Stimulated activated CD4-positive, alpha-beta T cell treated with anti-CD3 and anti-CD28 coated beads, Interleukin-12 subunit alpha, Interleukin-12 subunit beta, amount 100 ng/mL, for 24 hours (primary cell): ENCODE data around the gene PRUNE2.
"Not testable (repeated sequence)": the region's sequence is repeated elsewhere in the genome, so short reads cannot be mapped to it uniquely, and the experiment has no call there.

Experiments used
- DNase-seq, 2 experiments: peaks; one replicate each; pipeline ENCODE4 v3.0.0-alpha.2; 2020; ENCODE audit warnings: low read depth in 2 of 2

The PRUNE2 gene

GRCh38 chr9:76603931-76604570 lies 301.9 kb downstream of the PRUNE2 start:
- no peak for DNase-seq

GRCh38 chr9:76603448-76603895 lies 302.4 kb downstream of the PRUNE2 start:
- no peak for DNase-seq

DNA sequence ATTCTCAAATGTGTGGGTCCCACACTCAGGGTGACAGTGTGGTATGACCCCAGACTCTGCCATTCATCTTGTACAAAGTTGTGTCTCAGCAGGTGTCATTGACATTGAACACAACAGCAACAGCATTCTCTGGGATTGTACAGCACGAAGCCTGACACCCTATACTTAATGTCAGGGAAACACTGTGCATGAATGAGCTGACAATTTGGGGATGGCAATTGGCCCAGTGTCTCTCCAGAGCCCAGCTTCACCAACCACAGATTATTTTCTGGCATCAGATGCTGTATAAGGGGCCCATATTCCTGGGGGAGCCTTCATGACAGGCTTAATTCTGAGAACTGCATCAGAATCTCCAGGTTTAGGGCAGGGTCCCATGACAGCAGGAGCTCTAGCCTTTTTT lies 303.7 kb downstream of the PRUNE2 start:
- DNase-seq, result no peak

GRCh38 chr9:76600007-76600615 lies 305.8 kb downstream of the PRUNE2 start:
- no peak for DNase-seq

DNA sequence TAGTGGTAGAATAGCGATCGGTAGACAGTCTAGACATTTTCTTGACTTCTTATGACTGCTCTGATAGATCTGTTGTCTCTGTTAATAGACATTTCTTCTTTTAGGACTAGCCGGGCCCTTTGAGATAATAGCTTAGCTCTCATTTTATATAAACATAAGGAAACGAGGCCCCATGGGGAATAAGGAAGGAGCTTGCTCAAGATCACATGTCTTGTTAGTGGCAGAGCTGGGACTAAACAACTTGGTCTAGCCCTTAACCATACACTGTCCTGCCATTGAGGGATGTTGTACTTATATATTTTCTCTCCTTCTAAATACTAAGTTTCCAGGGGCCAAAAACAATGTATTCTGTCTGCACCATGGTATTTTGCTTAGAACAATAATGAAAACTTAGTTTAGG lies 306.9 kb downstream of the PRUNE2 start:
- DNase-seq, result no peak

GRCh38 chr9:76595645-76596044 lies 310.3 kb downstream of the PRUNE2 start:
- no peak for DNase-seq

GRCh38 chr9:76594764-76595424 lies 311.0 kb downstream of the PRUNE2 start:
- no peak for DNase-seq

DNA sequence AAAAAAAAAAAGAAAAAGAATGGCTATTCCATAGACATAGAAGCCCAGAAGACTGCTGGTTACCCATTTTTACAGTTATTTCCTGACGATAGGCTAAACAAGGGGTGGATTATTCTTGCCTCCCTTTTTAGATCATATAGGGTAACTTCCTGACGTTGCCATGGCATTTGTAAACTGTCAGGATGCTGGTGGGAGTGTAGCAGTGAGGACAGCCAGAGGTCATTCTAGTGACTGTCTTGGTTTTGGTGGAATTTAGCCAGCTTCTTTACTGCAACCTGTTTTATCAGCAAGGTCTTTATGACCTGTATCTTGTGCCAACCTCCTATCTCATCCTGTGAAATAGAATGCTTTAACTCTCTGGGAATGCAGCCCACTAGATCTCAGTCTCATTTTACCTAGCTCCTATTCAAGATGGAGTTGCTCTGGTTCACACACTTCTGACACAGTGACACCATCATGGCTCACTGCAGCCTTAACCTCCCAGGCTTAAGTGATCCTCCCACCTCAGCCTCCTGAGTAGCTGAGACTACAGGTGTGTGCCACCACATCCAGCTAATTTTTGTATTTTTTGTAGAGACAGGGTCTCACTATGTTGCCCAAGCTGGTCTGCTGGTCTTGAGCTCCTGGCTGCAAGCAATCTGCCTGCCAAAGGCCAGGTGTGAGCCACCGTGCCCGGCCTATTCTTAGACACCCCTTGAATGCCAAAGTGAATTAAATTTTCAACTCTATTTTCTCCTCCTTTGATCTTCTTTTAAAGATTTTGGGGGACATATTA lies 311.8 kb downstream of the PRUNE2 start:
- DNase-seq, result not testable (repeated sequence)

GRCh38 chr9:76592974-76593347 lies 313.0 kb downstream of the PRUNE2 start:
- DNase-seq, result no peak

DNA sequence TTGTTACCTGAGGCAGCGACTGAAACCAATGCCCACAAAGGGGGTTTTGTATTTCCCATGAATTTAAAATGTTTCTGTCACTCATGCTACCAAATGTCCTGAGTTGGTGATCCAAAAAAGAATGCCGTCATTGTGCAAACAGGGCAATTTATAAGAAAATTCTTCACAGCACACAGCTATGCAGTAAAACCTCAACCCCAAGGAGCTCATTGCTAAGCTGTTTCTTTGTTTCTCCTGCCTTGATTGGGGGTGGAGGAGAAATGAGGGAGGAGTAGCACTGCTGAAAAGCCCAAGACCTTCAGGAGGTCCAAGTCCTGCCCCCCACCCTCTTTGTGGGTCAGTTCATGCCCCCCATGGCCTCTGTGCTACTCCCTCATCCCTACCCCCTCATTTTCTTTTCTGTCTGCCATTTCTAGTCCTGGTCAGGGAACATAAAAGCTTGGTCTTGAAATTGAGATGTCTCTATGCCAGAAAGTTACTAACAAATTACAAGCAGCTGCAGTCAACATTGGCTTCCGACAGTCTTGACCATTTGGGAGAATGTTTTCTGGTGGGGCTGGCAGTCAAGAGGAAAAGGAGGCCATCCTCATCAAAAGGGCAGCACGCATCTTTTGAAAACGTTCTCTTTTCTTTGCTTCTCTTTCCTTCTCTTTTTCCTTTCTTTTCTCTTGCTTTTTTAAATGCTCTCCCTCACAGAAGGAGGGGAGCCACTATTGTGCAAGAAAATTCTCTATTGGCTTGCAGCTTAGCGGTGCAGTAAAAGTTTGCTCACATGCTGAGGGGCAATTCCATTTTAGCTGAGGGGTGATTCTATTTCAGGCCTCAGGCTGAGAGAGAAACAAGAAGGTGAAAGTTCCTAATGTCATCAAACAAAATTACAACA lies 313.6 kb downstream of the PRUNE2 start:
- DNase-seq, result no peak

GRCh38 chr9:76591256-76591950 lies 314.5 kb downstream of the PRUNE2 start:
- no peak for DNase-seq

DNA sequence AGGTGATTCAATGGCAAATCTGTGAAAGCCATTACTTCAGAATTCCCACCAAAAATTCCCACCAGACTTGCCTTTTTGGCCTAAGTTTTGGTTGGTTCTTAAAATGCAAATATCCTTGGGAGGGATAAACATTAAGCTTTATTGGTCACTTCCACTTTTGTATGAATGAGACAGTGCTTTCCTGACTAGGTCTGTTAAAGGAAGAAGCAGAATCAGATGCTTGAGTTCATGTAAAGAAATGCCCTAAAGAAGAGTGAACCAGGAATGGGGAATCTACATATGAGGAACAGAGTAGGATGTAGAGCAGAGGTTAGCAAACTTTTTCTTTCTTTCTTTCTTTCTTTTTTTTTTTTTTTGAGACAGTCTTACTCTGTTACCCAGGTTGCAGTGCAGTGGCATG lies 317.6 kb downstream of the PRUNE2 start:
- DNase-seq, result no peak

DNA sequence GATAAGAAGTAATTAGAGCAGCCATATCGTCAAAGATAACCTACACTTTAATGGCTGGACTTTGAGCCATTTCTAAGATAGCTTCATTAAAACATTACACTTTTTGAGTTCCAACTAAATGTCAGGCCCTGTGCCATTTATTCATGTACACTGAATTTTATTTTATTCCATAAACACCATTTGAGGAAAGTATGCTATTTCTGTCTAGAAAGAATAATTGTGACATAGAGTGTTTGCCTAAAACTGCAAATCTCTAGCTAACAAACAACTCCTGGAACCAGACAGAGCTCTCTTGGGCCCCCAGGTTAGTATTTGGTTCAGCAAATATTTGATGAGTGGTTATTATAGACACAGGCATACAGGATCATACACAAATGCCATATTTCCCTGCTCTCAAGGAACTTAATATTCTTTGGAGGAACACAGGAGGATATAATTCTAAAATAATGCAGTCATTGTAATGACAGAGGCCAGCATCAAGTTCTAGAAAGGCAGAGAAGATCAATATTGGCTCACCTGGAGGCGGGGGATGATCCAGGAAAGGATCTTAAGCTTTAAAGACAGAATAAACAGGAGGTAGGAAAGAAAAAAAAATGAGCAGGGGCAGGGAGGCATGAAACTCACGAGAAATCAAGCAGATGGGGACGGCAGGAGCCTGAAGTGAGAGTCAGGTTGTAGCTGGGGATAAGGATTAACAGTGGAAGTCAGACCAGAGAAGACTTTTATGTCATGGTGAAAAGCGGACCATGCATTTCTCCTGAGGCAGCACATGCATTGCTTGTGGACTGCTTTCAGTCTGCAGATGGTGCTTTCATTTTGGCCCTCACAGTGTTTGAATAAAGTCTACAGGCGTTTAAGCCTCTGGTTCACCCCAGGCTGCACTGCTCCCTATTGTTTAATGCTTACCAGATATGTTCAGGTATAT lies 319.3 kb downstream of the PRUNE2 start:
- DNase-seq, result no peak

DNA sequence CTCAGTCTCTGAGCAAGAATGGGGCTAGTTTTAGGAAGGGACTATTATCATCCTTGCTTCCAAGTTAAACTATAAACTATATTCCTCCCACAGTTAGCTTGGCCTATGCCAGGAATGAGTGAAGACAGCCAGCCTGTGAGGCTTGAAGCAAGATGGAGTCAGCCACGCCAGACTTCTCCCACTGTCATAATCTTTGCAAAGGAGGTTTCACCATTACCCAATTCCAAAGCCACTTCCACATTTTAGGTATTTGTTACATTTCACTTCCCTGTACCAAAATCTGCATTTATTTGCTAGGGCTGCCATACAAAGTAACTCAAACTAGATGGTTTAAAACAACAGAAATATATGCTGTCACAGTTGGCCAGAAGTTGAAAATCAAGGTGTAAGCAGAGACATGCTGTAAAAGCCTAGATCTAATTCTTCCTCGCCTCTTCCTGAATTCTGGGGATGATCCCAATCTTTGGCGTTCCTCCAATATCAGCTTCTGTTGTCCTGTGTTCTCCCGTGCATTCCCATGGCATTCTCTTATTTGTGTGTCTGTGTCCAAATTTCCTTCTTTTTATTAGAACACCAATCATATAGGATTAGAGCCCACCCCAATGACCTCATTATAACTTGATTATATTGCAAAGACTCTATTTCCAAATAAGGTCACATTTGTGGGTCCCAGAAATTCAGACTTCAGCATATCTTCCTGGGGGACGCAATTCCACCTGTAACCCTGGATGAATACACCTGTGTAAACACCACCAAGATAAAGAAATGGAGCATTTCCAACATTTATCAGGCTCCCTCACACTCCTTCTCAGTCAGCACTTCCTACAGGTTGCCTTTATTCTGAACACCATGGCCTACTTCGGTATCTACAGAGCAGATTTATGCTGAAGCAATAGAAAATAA lies 320.2 kb downstream of the PRUNE2 start:
- no peak for DNase-seq

DNA sequence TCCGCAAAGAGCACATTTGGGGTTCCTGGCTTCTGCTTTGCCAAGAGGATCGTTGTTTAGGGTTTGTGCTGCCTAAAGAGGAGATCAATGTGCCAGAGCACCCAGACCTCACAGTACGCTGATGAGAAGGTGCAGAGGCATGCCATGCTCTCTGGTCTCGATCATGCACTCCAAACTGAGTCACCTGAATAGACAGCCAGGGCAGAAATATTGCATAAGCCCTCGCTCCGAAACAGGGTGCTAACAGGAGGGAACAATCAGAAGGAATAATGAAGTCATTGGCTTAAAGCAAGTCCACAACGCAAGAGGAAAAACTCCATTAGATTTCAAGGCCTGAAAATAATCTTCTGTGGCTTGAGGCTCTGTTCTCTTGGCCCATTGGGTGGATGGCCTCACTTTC lies 322.7 kb downstream of the PRUNE2 start:
- DNase-seq, result no peak

DNA sequence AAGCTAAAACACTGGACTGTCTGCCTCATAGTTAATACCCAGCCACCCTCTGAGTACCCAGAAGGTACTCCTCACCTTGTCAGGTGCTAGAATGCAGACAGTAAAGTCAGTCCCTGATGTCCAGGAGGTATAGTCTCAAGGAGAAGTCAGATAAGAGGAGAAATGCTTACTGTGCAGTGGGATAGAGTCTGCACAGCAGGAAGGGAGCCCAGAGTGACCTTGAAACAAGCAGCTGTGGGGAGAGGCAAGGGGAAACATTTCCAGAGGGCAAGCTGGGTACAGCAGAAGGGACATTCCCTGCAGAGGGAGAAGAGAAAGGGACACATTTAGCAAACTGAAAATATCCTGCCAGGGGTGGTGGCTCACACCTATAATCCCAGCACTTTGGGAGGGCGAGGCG lies 324.2 kb downstream of the PRUNE2 start:
- DNase-seq, result no peak

GRCh38 chr9:76580820-76581219 lies 325.1 kb downstream of the PRUNE2 start:
- no peak for DNase-seq

- DNase-seq, result no peak
Observed at GRCh38 chr9:76580188-76580587, 325.7 kb downstream of the PRUNE2 start.

DNA sequence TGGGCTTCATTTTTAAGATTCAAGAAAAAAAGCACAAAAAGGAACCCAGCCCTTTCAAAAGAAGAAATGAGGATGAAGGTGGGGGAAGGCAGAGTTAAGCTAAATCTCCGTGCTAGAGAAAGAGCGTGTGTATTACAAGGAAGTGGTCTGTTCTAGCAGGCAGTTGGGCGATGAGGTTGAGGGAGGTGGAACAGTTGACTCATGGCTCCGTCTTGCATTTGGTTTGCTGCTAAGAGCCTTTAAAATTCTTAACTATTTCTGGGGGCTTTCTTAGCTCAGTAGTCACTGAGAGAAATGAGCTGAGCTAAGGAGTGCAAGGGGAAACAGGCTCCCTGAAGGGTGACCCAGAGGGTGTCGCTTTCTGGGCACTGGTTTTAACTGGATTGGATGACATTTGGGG lies 329.6 kb downstream of the PRUNE2 start:
- peak; percentile 11 to 56 for DNase-seq
